GM03348 (cell line): ENCODE measurements around the gene IZUMO1.
"Not testable (repeated sequence)": the region's sequence is repeated elsewhere in the genome, so short reads cannot be mapped to it uniquely, and the experiment has no call there.

ENCODE experiments used
- DNase-seq: peaks from one replicate; pipeline ENCODE4 v3.0.0; 2012; ENCODE audit warnings: low spot score

The IZUMO1 gene

GRCh38 chr19:48746738-48747575 lies at the start of gene IZUMO1:
IZUMO1 (minus strand) TSS chr19:48746909; CDS start chr19:48745859, 1,050 bp downstream.
- peak; percentile 87 for DNase-seq

GRCh38 chr19:48795685-48796070 lies 49.0 kb upstream of the IZUMO1 start:
- peak; percentile 36 for DNase-seq

GRCh38 chr19:48795055-48795684 lies 48.5 kb upstream of the IZUMO1 start:
- DNase-seq: peak; percentile 95

- DNase-seq: no peak
Measured at GRCh38 chr19:48794291-48794690, 47.6 kb upstream of the IZUMO1 start.

GRCh38 chr19:48793271-48793670 lies 46.6 kb upstream of the IZUMO1 start:
- no peak for DNase-seq

GRCh38 chr19:48787331-48787730 lies 40.6 kb upstream of the IZUMO1 start:
- not testable (repeated sequence) for DNase-seq

- DNase-seq: not testable (repeated sequence)
Measured at GRCh38 chr19:48786422-48786821, 39.7 kb upstream of the IZUMO1 start.

GRCh38 chr19:48784527-48784926 lies 37.8 kb upstream of the IZUMO1 start:
- DNase-seq: no peak

GRCh38 chr19:48780631-48781391 lies 34.1 kb upstream of the IZUMO1 start:
- DNase-seq: no peak

- DNase-seq: no peak
Measured at GRCh38 chr19:48779636-48780035, 32.9 kb upstream of the IZUMO1 start.

- DNase-seq: no peak
Measured at GRCh38 chr19:48777720-48778119, 31.0 kb upstream of the IZUMO1 start.

- no peak for DNase-seq
Measured at GRCh38 chr19:48777139-48777538, 30.4 kb upstream of the IZUMO1 start.

- DNase-seq: no peak
Measured at GRCh38 chr19:48772503-48772953, 25.8 kb upstream of the IZUMO1 start.

GRCh38 chr19:48770734-48771472 lies 24.2 kb upstream of the IZUMO1 start:
- DNase-seq: no peak

GRCh38 chr19:48770266-48770665 lies 23.6 kb upstream of the IZUMO1 start:
- DNase-seq: no peak

- no peak for DNase-seq
Measured at GRCh38 chr19:48768994-48769713, 22.4 kb upstream of the IZUMO1 start.

GRCh38 chr19:48768171-48768753 lies 21.6 kb upstream of the IZUMO1 start:
- not testable (repeated sequence) for DNase-seq

- DNase-seq: not testable (repeated sequence)
Measured at GRCh38 chr19:48765816-48766215, 19.1 kb upstream of the IZUMO1 start.

- DNase-seq: no peak
Measured at GRCh38 chr19:48760504-48761205, 13.9 kb upstream of the IZUMO1 start.

- DNase-seq: no peak
Measured at GRCh38 chr19:48757741-48758144, 11.0 kb upstream of the IZUMO1 start.
